H1 (cell line): Measurements from ENCODE around the gene SEMA3G. TPM values are rescaled to one million over a fixed set of nuclear protein-coding genes. Genes with fewer than 3 reads are reported as not detected.
A peak's percentile ranks its signal among the peaks of the same experiment; 100 is the strongest.

Experiments
- CTCF ChIA-PET: fragments of 300-600 bp; sonication (Branson Sonifier 250); formaldehyde crosslinking; loops from one replicate; lab custom pipeline; 2021; ENCODE audit not compliant: partially characterized antibody; lab: Charles Lee
- POLR2A ChIA-PET: fragments of 300-600 bp; sonication (Branson Sonifier 250); formaldehyde crosslinking; loops from one replicate; lab custom pipeline; 2021; ENCODE audit warnings: inconsistent platforms; ENCODE audit not compliant: partially characterized antibody; lab: Charles Lee
- DNase-seq, 2 experiments: peaks; one replicate each; pipeline versions ENCODE4 v3.0.0 to v3.0.0-alpha.2; 2010 to 2022; ENCODE audit warnings: low spot score in 2 of 2, low read depth in 1 of 2, mixed read lengths in 1 of 2
- FAIRE-seq: peaks from 2 replicates; lab custom pipeline; 2011; peaks lifted over from hg19 to GRCh38; lab: Jason Lieb, UNC
- H2AFZ ChIP-seq: 2 replicates; pipeline ENCODE4 v1.8.1; 2012; ENCODE audit warnings: low read length, inconsistent platforms
- H2AK5ac ChIP-seq: 2 replicates; pipeline ENCODE4 v1.6.1; 2013; ENCODE audit warnings: low read depth, low read length
- H2BK120ac ChIP-seq: replicated peaks from 2 replicates; pipeline ENCODE3; 2013; ENCODE audit warnings: low read depth, low read length, inconsistent platforms
- H2BK12ac ChIP-seq: 2 replicates; pipeline ENCODE4 v1.6.1; 2013; ENCODE audit warnings: low read depth, low read length
- H2BK15ac ChIP-seq: 2 replicates; pipeline ENCODE4 v1.6.1; 2013; ENCODE audit warnings: low read length
- H2BK20ac ChIP-seq: 2 replicates; pipeline ENCODE4 v1.6.1; 2013; ENCODE audit warnings: low read length
- H2BK5ac ChIP-seq: 2 replicates; pipeline ENCODE4 v1.6.1; 2013; ENCODE audit warnings: low read depth, low read length
- H3K14ac ChIP-seq: 2 replicates; pipeline ENCODE4 v1.6.1; 2013; ENCODE audit warnings: inconsistent platforms; ENCODE audit not compliant: insufficient read length
- H3K18ac ChIP-seq: 2 replicates; pipeline ENCODE4 v1.6.1; 2013; ENCODE audit warnings: low read length; ENCODE audit errors: extremely low read depth
- H3K23ac ChIP-seq: 2 replicates; pipeline ENCODE4 v1.6.1; 2013; ENCODE audit warnings: inconsistent platforms; ENCODE audit not compliant: insufficient read length
- H3K23me2 ChIP-seq: 2 replicates; pipeline ENCODE4 v1.6.1; 2013; ENCODE audit warnings: low read depth, low read length
- H3K27ac ChIP-seq: 2 replicates; pipeline ENCODE4 v1.6.1; 2011; ENCODE audit warnings: low read depth, low read length, inconsistent platforms
- H3K27me3 ChIP-seq, 4 experiments: replicated peaks in 1 of 4; 1 replicate in 1 of 4; 2 replicates in 3 of 4; pipeline versions ENCODE4 v1.6.1 to v1.8.1; 2011 to 2013; ENCODE audit warnings: low read length in 3 of 4, mild to moderate bottlenecking in 3 of 4, inconsistent platforms in 2 of 4, mixed read lengths in 2 of 4, moderate library complexity in 1 of 4; ENCODE audit not compliant: control insufficient read depth in 3 of 4, insufficient read depth in 3 of 4; ENCODE audit errors: extremely low read depth in 1 of 4
- H3K36me3 ChIP-seq, 4 experiments: 2 replicates each; pipeline versions ENCODE4 v1.6.1 to v1.8.1; 2011 to 2013; ENCODE audit warnings: mild to moderate bottlenecking in 4 of 4, low read length in 3 of 4, moderate library complexity in 2 of 4, control low read depth in 1 of 4, inconsistent platforms in 1 of 4; ENCODE audit not compliant: insufficient read depth in 4 of 4, control insufficient read depth in 2 of 4
- H3K4ac ChIP-seq: replicated peaks from 2 replicates; pipeline ENCODE3; 2013; ENCODE audit warnings: low read length, low read depth, mixed read lengths, inconsistent platforms; ENCODE audit not compliant: insufficient read length
- H3K4me1 ChIP-seq, 4 experiments: replicated peaks in 1 of 4; 1 replicate in 1 of 4; 2 replicates in 3 of 4; pipeline versions ENCODE4 v1.6.1 to v1.8.1; 2011 to 2013; ENCODE audit warnings: low read length in 3 of 4, inconsistent platforms in 2 of 4, mixed read lengths in 1 of 4; ENCODE audit not compliant: insufficient read depth in 4 of 4, control insufficient read depth in 3 of 4
- H3K4me2 ChIP-seq, 2 experiments: 2 replicates each; pipeline versions ENCODE4 v1.6.1 to v1.8.1; 2011 to 2013; ENCODE audit warnings: low read depth in 2 of 2, low read length in 2 of 2, control low read depth in 1 of 2, inconsistent platforms in 1 of 2, mild to moderate bottlenecking in 1 of 2; ENCODE audit not compliant: insufficient read depth in 1 of 2
- H3K4me3 ChIP-seq, 4 experiments: fragments of 200-600, 300-600 bp in 1 of 4; sonication (generic), shearing (Covaris generic), sonication (Bioruptor Twin) in 1 of 4; 2 replicates each; pipeline versions ENCODE4 v1.5.1 to v1.8.1; 2011 to 2016; ENCODE audit warnings: low read length in 4 of 4, low read depth in 3 of 4, control low read depth in 2 of 4, inconsistent platforms in 2 of 4, mild to moderate bottlenecking in 2 of 4, mixed read lengths in 1 of 4, moderate library complexity in 1 of 4; ENCODE audit not compliant: insufficient read depth in 2 of 4; ENCODE audit errors: extremely low read depth in 1 of 4
- H3K56ac ChIP-seq: replicated peaks from 2 replicates; pipeline ENCODE3; 2013; ENCODE audit warnings: low read depth, mild to moderate bottlenecking, mixed read lengths, low read length, inconsistent platforms; ENCODE audit not compliant: insufficient read length
- H3K79me1 ChIP-seq: 2 replicates; pipeline ENCODE4 v1.6.1; 2013; ENCODE audit warnings: low read depth, low read length, control low read depth
- H3K79me2 ChIP-seq, 2 experiments: 2 replicates each; pipeline versions ENCODE4 v1.6.1 to v1.8.1; 2012 to 2013; ENCODE audit warnings: low read length in 2 of 2, mild to moderate bottlenecking in 2 of 2, inconsistent platforms in 1 of 2; ENCODE audit not compliant: insufficient read depth in 2 of 2, control insufficient read depth in 1 of 2
- H3K9ac ChIP-seq, 4 experiments: replicated peaks in 1 of 4; 1 replicate in 1 of 4; 2 replicates in 3 of 4; pipeline versions ENCODE4 v1.6.1 to v1.8.1; 2011 to 2013; ENCODE audit warnings: low read depth in 3 of 4, low read length in 3 of 4, control low read depth in 2 of 4, mild to moderate bottlenecking in 2 of 4, moderate library complexity in 2 of 4, inconsistent platforms in 1 of 4; ENCODE audit errors: extremely low read depth in 1 of 4
- H3K9me3 ChIP-seq, 2 experiments: 2 replicates each; pipeline versions ENCODE4 v1.6.1 to v1.8.1; 2012 to 2013; ENCODE audit warnings: mild to moderate bottlenecking in 2 of 2, moderate library complexity in 2 of 2, control low read depth in 1 of 2, inconsistent platforms in 1 of 2, low read depth in 1 of 2, low read length in 1 of 2, mixed read lengths in 1 of 2; ENCODE audit not compliant: insufficient read depth in 2 of 2
- H4K20me1 ChIP-seq, 2 experiments: replicated peaks in 1 of 2; 2 replicates each; pipeline versions ENCODE3 to v1.8.1; 2011 to 2013; ENCODE audit warnings: inconsistent platforms in 2 of 2, low read length in 2 of 2, mild to moderate bottlenecking in 1 of 2; ENCODE audit not compliant: insufficient read depth in 2 of 2, control insufficient read depth in 1 of 2
- H4K5ac ChIP-seq: 2 replicates; pipeline ENCODE4 v1.6.1; 2013; ENCODE audit warnings: low read length, low read depth, mixed read lengths, inconsistent platforms; ENCODE audit not compliant: insufficient read length
- H4K8ac ChIP-seq: 2 replicates; pipeline ENCODE4 v1.8.0; 2013; ENCODE audit warnings: mild to moderate bottlenecking, moderate library complexity, low read length, inconsistent platforms; ENCODE audit not compliant: insufficient read depth; ENCODE audit errors: extremely low read depth
- H4K91ac ChIP-seq: replicated peaks from 2 replicates; pipeline ENCODE3; 2013; ENCODE audit warnings: low read length, mixed read lengths, inconsistent platforms; ENCODE audit not compliant: insufficient read length
- CEBPB ChIP-seq: IDR thresholded peaks from 2 replicates; pipeline ENCODE4 v1.6.1; 2012; ENCODE audit warnings: low read depth, low read length
- CHD2 ChIP-seq: IDR thresholded peaks from 2 replicates; pipeline ENCODE4 v1.6.1; 2012; ENCODE audit warnings: low read length, improper control_type of control experiment
- CTBP2 ChIP-seq: IDR thresholded peaks from 2 replicates; pipeline ENCODE4 v1.7.0; 2011; ENCODE audit warnings: borderline replicate concordance, mild to moderate bottlenecking, moderate library complexity, mixed read lengths, low read length; ENCODE audit not compliant: insufficient read depth, insufficient read length
- POLR2AphosphoS5 ChIP-seq: IDR thresholded peaks from 2 replicates; pipeline ENCODE4 v1.6.1; 2011; ENCODE audit warnings: low read depth, low read length
- RAD21 ChIP-seq, 2 experiments: IDR thresholded peaks in 1 of 2; conservative IDR thresholded peaks in 1 of 2; 2 replicates each; pipeline ENCODE4 v1.6.1; 2011; ENCODE audit warnings: low read depth in 2 of 2, low read length in 2 of 2, improper control_type of control experiment in 1 of 2, inconsistent platforms in 1 of 2, mild to moderate bottlenecking in 1 of 2, moderate library complexity in 1 of 2
- SAP30 ChIP-seq: fragments of 300-600 bp; sonication (generic); IDR thresholded peaks from 2 replicates; pipeline ENCODE4 v1.7.1; 2012; ENCODE audit warnings: low read length, moderate library complexity, mild to moderate bottlenecking, inconsistent platforms; ENCODE audit not compliant: insufficient read depth, insufficient replicate concordance
- SIN3A ChIP-seq, 2 experiments: IDR thresholded peaks in 1 of 2; conservative IDR thresholded peaks in 1 of 2; 2 replicates each; pipeline ENCODE4 v1.6.1; 2011 to 2012; ENCODE audit warnings: low read length in 2 of 2, improper control_type of control experiment in 1 of 2, low read depth in 1 of 2, mild to moderate bottlenecking in 1 of 2
- WGBS, 2 experiments: shearing (Covaris generic) in 1 of 2; methylation state at CpG; one replicate each; pipeline versions ENCODE4 v1.1.6 to v1.1.7; 2013 to 2015; ENCODE audit warnings: low lambda C conversion rate in 2 of 2, mixed read lengths in 2 of 2, inconsistent platforms in 1 of 2, low coverage in 1 of 2, missing lambda C conversion rate in 1 of 2; ENCODE audit not compliant: insufficient replicate concordance in 2 of 2, insufficient coverage in 1 of 2, insufficient read length in 1 of 2; ENCODE audit errors: extremely low coverage in 1 of 2, missing lambda C conversion rate in 1 of 2; 5-methylcytosine and 5-hydroxymethylcytosine counted together
- polyA plus RNA-seq, 7 experiments: library from polyadenylated mRNA; depleted of rRNA in 3 of 7; stranded (reverse) in 5 of 7; unstranded in 2 of 7; fragments of >200 nt in 5 of 7; fragments of 200-250 nt in 2 of 7; gene quantifications; 1 replicate in 5 of 7; 2 replicates in 1 of 7; 4 replicates in 1 of 7; pipeline versions ENCODE4 v1.2.1 to v1.2.3, GENCODE V29; 2011 to 2013; ENCODE audit warnings: missing spikeins in 2 of 7, mixed read lengths in 2 of 7
- total RNA-seq: library from RNA; stranded (reverse); fragmentation: NEBNext Ultra II Directional; extraction: Animal tissue kit (Norgen Biotek cat#: 25700); gene quantifications from 2 replicates; pipeline ENCODE4 v1.2.1, GENCODE V29; 2021

The SEMA3G gene
- total and polyA plus RNA-seq, 2 of the 8 experiments (the other 6 are each of a cell fraction or from before 2014, with no cell fraction given) = 0.95 to 1.5 TPM

DNA sequence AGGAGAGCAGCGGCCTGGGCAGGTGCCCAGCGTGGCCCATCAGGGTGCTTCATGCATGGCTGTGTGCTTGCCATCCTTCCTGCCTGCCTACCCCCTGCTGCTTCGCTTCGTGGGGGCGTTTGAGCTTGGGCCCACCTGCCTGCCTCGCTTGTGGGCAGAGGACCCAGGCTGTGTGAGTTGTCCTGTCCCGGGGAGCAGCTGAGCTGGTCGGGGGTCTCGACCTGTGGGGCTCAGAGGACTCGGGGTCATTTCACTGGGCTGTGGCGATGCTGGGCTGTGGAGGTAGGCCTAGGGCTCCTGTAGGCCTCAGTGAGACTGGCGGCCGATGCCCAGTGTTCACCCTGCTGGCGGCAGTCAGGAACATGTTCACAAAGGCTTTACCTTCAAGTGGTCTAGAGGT is 38.2 kb upstream of the SEMA3G start:
- H3K79me1 ChIP-seq = peaks cover 2% of the 10 kb centered on the region; the same call in 1 of the 2 replicates
- POLR2A ChIA-PET = interaction anchor here (0.9 to 2.1 kb wide), 4 partner anchors 9 to 36 kb away, joined by 3 to 6 read pairs (median 4); partner anchors contain the start of gene STAB1
- H4K8ac ChIP-seq = no peak overlapping the region; the same call in 1 of the 2 replicates
- DNase-seq (no peak), FAIRE-seq (no peak)
- no peak overlapping the region for H2BK12ac ChIP-seq
- peaks cover 25 to 57% (median 39%) of the 10 kb centered on the region in 4 experiments for H3K36me3 ChIP-seq
- H2BK5ac ChIP-seq = no peak overlapping the region
- CTCF ChIA-PET = interaction anchor here (0.8 to 3.1 kb wide), 17 partner anchors 11 to 129 kb away, joined by 3 to 28 read pairs (median 4); partner anchors contain the start of gene TNNC1
- no peaks in the 10 kb centered on the region for H3K23me2 ChIP-seq
- no peak overlapping the region for H3K4me3 ChIP-seq
- WGBS, 2 experiments = 87% methylated on average over 14 of the region's 14 CpGs; no CpG with 5 or more reads in 1 of the 2 experiments
- H3K79me2 ChIP-seq = no peaks in the 10 kb centered on the region
- H2BK120ac ChIP-seq = no peak overlapping the region
- H4K91ac ChIP-seq = no peak overlapping the region
- TF ChIP-seq POLR2AphosphoS5 (peak; percentile 67; the same call in 1 of the 2 replicates), CTBP2 (no peak), SAP30 (no peak), CEBPB (no peak), CHD2 (no peak), RAD21 (IDR thresholded peaks at IDR 0.05 in 1 of 2, conservative IDR thresholded peaks at IDR 0.05 in 1 of 2; ENCODE audit: low read depth in 2 of 2, low read length in 2 of 2) (no peak), SIN3A (conservative IDR thresholded peaks at IDR 0.05 in 1 of 2, IDR thresholded peaks at IDR 0.05 in 1 of 2; ENCODE audit: low read depth in 1 of 2, low read length in 2 of 2) (no peak)
- no peak overlapping the region for H2AK5ac ChIP-seq
- no peak overlapping the region for H3K4me2 ChIP-seq
- H3K56ac ChIP-seq = no peak overlapping the region
- no peaks in the 10 kb centered on the region for H3K27me3 ChIP-seq
- H3K4ac ChIP-seq = no peak overlapping the region
- no peak overlapping the region for H3K14ac ChIP-seq
- no peaks in the 10 kb centered on the region for H3K9me3 ChIP-seq
- no peak overlapping the region for H2BK20ac ChIP-seq
- no peak overlapping the region for H2AFZ ChIP-seq
- H3K27ac ChIP-seq = no peak overlapping the region
- no peak overlapping the region for H3K9ac ChIP-seq
- H3K23ac ChIP-seq = no peak overlapping the region
- H3K18ac ChIP-seq = no peak overlapping the region
- H4K20me1 ChIP-seq = peaks cover 0 to 18% of the 10 kb centered on the region in 2 experiments
- no peak overlapping the region for H4K5ac ChIP-seq
- no peak overlapping the region for H2BK15ac ChIP-seq
- no peaks in the 10 kb centered on the region for H3K4me1 ChIP-seq
